Measurements from ENCODE around the gene BCORL1.

BCORL1 gene

GRCh38 chrX:130009658-130010223 is 27.3 kb downstream of the BCORL1 start:
- no peak for DNase-seq (ENCODE audit: low read depth in 3 of 3, low spot score in 1 of 3)

GRCh38 chrX:130012683-130013082 is 30.2 kb downstream of the BCORL1 start:
- no peak for DNase-seq (ENCODE audit: low read depth in 3 of 3, low spot score in 1 of 3)

GRCh38 chrX:130013661-130014060 is 31.2 kb downstream of the BCORL1 start:
- DNase-seq (ENCODE audit: low read depth in 3 of 3, low spot score in 1 of 3), result no peak

DNA sequence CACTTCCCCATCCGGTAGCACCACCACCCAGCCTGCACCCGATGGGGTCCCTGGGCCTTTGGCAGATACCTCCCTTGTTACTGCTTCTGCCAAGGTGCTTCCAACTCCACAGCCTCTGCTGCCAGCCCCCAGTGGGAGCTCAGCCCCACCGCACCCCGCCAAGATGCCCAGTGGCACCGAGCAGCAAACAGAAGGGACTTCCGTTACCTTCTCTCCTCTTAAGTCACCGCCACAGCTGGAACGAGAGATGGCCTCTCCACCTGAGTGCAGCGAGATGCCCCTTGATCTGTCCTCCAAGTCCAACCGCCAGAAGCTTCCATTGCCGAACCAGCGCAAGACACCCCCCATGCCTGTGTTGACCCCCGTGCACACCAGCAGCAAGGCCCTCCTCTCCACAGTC is 31.9 kb downstream of the BCORL1 start:
- DNase-seq (ENCODE audit: low read depth in 3 of 3, low spot score in 1 of 3), result no peak

GRCh38 chrX:130014770-130015169 is 32.3 kb downstream of the BCORL1 start:
- DNase-seq (ENCODE audit: low read depth in 3 of 3, low spot score in 1 of 3), result no peak

DNA sequence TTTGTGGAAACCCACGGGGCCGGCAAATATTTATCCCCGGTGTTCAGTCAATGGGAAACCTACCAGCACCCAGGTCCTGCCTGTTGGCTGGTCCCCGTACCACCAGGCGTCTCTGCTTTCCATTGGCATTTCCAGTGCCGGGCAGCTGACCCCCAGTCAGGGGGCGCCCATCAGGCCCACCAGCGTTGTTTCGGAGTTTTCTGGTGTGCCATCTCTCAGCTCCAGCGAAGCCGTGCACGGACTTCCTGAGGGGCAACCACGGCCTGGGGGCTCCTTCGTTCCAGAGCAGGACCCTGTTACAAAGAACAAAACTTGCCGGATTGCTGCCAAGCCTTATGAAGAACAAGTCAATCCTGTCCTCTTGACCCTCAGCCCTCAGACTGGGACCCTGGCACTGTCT is 32.7 kb downstream of the BCORL1 start:
- DNase-seq (ENCODE audit: low read depth in 3 of 3, low spot score in 1 of 3), result no peak

- no peak for DNase-seq (ENCODE audit: low read depth in 3 of 3, low spot score in 1 of 3)
Measured at GRCh38 chrX:130018143-130018542, 35.7 kb downstream of the BCORL1 start.

DNA sequence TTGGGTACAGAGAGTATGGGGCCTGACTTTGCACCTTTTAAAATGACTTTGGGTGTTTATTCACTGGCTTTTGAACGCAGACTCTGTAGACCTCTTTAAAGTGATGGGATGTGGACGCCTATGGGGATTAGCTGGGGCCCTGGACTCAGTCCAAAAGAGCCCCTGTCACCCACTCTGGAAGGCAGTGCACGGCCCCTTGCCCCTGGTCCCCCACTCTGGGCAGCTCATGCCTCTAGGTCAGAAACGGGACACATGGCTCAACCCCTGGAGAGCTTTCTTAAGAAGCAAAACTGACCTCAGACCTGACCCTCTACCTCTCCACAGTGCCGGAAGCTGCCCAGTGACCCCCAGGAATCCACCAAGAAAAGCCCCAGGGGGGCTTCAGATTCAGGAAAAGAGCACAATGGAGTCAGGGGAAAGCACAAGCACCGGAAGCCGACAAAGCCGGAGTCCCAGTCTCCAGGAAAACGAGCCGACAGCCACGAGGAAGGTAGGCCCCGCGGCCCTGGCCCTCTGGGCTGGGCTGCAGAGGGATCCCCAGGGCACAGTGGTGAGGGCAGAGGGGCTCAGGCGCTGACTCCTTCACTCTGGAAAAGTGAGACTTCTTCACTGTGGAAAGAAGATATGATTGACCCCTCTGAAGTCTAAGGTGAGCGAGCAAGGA is 38.4 kb downstream of the BCORL1 start:
- DNase-seq (ENCODE audit: low read depth in 3 of 3, low spot score in 1 of 3), result no peak

- peak; percentile 40 to 53 (median 51) for DNase-seq (ENCODE audit: low read depth in 3 of 3, low spot score in 1 of 3)
Measured at GRCh38 chrX:130024127-130024526, 41.7 kb downstream of the BCORL1 start.

DNA sequence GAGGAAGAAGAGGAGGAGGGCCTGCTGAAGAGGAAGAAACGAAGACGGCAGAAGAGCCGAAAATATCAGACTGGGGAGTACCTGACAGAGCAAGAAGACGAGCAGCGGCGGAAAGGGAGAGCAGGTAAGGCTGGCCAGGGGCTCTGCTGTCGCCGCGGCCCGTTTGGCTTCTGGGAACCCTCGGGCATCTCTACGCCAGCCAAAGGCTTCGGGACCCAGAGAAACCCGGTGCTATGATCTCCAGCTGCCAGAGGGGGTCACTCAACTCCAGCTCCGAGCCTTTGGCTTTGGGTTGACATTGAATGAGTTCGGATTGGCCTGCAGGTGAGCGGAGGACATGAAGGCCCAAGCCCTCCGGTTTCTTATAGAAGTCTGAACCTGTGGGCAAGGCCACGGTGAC is 42.8 kb downstream of the BCORL1 start:
- DNase-seq (ENCODE audit: low read depth in 3 of 3, low spot score in 1 of 3), result no peak

- DNase-seq (ENCODE audit: low read depth in 3 of 3, low spot score in 1 of 3), result no peak
Measured at GRCh38 chrX:130027569-130027968, 45.1 kb downstream of the BCORL1 start.

- peak in 2 of 3 donors; percentile 12 to 31 for DNase-seq (ENCODE audit: low read depth in 3 of 3, low spot score in 1 of 3)
Measured at GRCh38 chrX:130028196-130028595, 45.8 kb downstream of the BCORL1 start.

GRCh38 chrX:130030826-130031225 is 48.4 kb downstream of the BCORL1 start:
- DNase-seq (ENCODE audit: low read depth in 3 of 3, low spot score in 1 of 3), result no peak

- no peak for DNase-seq (ENCODE audit: low read depth in 3 of 3, low spot score in 1 of 3)
Measured at GRCh38 chrX:130032552-130032951, 50.1 kb downstream of the BCORL1 start.

GRCh38 chrX:130034178-130034577 is 51.7 kb downstream of the BCORL1 start:
- no peak for DNase-seq (ENCODE audit: low read depth in 3 of 3, low spot score in 1 of 3)

- DNase-seq (ENCODE audit: low read depth in 3 of 3, low spot score in 1 of 3), result no peak
Measured at GRCh38 chrX:130039847-130040246, 57.4 kb downstream of the BCORL1 start.

- DNase-seq (ENCODE audit: low read depth in 3 of 3, low spot score in 1 of 3), result no peak
Measured at GRCh38 chrX:130047416-130047815, 65.0 kb downstream of the BCORL1 start.

DNA sequence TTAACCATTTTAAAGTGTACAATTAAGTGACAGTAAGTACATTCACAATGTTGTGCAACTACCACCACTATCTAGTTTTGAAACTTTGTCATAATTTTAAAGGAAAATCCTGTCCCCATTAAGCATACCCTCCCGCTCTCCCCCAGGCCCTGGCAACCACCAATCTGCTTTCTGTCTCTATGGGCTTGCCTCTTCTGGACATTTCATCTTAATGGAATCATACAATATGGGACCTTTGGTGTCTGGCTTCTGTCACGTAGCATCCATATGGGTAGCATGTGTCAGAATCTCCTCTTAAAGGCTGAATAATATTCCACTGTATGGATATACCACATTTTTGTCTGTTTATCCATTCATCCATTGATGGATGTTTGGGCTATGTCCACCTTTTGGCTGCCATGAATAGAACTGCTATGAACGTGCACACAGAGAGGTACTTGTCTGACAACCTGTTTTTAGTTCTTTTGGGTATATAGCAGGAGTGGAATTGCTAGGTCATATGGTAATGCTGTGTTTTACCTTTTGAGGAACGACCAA is 66.3 kb downstream of the BCORL1 start:
- no peak for DNase-seq (ENCODE audit: low read depth in 3 of 3, low spot score in 1 of 3)

DNA sequence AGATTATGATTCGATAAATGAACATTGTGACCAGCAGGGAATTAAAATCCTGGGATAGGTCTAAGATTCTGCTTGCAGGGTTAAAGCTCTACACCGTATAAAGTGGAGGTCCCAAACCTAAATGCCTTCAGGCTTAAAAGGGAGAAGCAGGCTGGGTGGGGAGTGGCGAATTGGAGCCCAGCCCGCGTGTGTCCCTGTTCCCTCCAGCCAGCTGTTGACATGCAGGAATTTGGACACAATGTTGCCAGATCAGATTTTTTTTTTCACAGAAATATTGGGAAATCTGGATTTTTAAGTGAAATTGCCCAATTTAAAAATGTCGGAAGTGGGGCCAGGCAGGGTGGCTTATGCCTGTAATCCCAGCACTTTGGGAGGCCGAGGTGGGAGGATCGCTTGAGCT is 67.4 kb downstream of the BCORL1 start:
- no peak for DNase-seq (ENCODE audit: low read depth in 3 of 3, low spot score in 1 of 3)

DNA sequence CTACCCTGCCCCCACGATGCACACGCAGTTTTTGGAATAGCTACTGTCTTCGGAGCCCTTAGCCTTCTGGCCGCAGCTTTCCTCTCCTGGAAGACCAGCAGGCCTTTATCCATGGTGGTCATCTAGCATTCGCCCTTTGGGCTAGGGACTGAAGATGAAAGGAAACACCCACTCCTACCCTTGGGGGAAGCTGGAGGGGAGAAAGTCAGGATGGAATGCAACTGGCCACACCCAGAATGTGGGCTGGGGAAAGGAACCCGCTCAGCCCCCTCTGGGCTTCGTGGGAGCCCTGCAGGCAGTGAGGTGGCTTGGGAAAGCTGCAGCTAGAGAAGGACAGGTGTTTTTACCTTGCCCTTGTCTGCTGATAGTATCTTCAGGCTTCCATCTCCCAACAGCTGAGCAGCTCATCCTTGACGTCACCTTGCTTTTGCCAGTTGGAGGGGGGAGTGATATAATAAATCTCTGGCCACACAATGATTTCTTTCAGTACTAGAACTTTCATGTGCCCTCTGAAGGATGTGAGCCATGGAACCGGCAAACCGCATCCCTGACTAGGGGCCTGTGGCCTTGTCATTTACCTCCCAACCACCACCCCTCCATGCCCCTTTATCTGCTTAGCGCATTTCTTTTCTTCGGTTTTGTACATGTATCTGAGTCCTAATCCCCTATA is 68.9 kb downstream of the BCORL1 start:
- no peak for DNase-seq (ENCODE audit: low read depth in 3 of 3, low spot score in 1 of 3)

- DNase-seq (ENCODE audit: low read depth in 3 of 3, low spot score in 1 of 3), result no peak
Measured at GRCh38 chrX:130053236-130053635, 70.8 kb downstream of the BCORL1 start.

GRCh38 chrX:130055103-130055502 is 72.7 kb downstream of the BCORL1 start:
- no peak for DNase-seq (ENCODE audit: low read depth in 3 of 3, low spot score in 1 of 3)
